B cell (primary cell): ENCODE results near the gene UQCR10. TPM values are rescaled to one million over a fixed set of nuclear protein-coding genes. Genes with fewer than 3 reads are reported as not detected.

Experiments
- ATAC-seq: fragments of 200-7000 bp; cut with Tn5 transposase; one replicate; pipeline ENCODE4 v1.10.0; 2021; ENCODE audit warnings: low read depth, mild to moderate bottlenecking, moderate number of reproducible peaks, moderate library complexity
- CTCF ChIA-PET: fragments of 350-600 bp; sonication (Branson Sonifier 250); formaldehyde crosslinking; loops from one replicate; lab custom pipeline; 2021; ENCODE audit warnings: antibody characterized with exemption, inconsistent platforms; lab: Charles Lee
- POLR2A ChIA-PET: fragments of 350-600 bp; sonication (Branson Sonifier 250); formaldehyde crosslinking; loops from one replicate; lab custom pipeline; 2021; ENCODE audit warnings: antibody characterized with exemption; lab: Charles Lee
- DNase-seq: peaks from one replicate; pipeline ENCODE4 v3.0.0; 2013
- H2AFZ ChIP-seq: 2 replicates; pipeline ENCODE4 v1.6.1; 2012; ENCODE audit warnings: mild to moderate bottlenecking, low read depth, low read length; ENCODE audit not compliant: insufficient read depth, poor library complexity, severe bottlenecking
- H3K27ac ChIP-seq, 2 donors: 1 replicate in 1 of 2; 2 replicates in 1 of 2; pipeline ENCODE4 v1.5.1; 2012 to 2013; ENCODE audit warnings: low read length in 2 of 2, mild to moderate bottlenecking in 2 of 2, moderate library complexity in 1 of 2
- H3K27me3 ChIP-seq, 4 experiments: fragments of 200-600 bp in 1 of 4; sonication (generic) in 1 of 4; replicated peaks in 1 of 4; 1 replicate in 2 of 4; 2 replicates in 2 of 4; pipeline versions ENCODE4 v1.6.1 to v1.7.0; 2013 to 2016; ENCODE audit warnings: low read length in 3 of 4, mild to moderate bottlenecking in 2 of 4, mixed read lengths in 1 of 4, moderate library complexity in 1 of 4; ENCODE audit not compliant: insufficient read depth in 4 of 4, control insufficient read depth in 3 of 4; ENCODE audit errors: control extremely low read depth in 1 of 4
- H3K36me3 ChIP-seq, 2 experiments: replicated peaks in 1 of 2; 1 replicate in 1 of 2; 2 replicates in 1 of 2; pipeline versions ENCODE4 v1.6.1 to v1.7.1; 2013; ENCODE audit warnings: low read length in 1 of 2; ENCODE audit not compliant: insufficient read depth in 2 of 2, control insufficient read depth in 1 of 2; ENCODE audit errors: control extremely low read depth in 1 of 2, extremely low read depth in 1 of 2
- H3K4me1 ChIP-seq, 2 donors: fragments of 200-600 bp in 1 of 2; sonication (generic) in 1 of 2; 1 replicate in 1 of 2; 2 replicates in 1 of 2; pipeline versions ENCODE4 v1.5.1 to v1.6.1; 2013 to 2017; ENCODE audit warnings: low read length in 2 of 2; ENCODE audit not compliant: control insufficient read depth in 2 of 2, insufficient read depth in 2 of 2
- H3K4me2 ChIP-seq: replicated peaks from 2 replicates; pipeline ENCODE3; 2012; ENCODE audit warnings: mild to moderate bottlenecking, low read depth, low read length; ENCODE audit not compliant: poor library complexity, severe bottlenecking
- H3K4me3 ChIP-seq, 5 experiments: fragments of 200-600 bp in 1 of 5; sonication (generic) in 1 of 5; 1 replicate in 3 of 5; 2 replicates in 2 of 5; pipeline versions ENCODE4 v1.5.1 to v1.7.0; 2011 to 2016; ENCODE audit warnings: low read length in 4 of 5, mild to moderate bottlenecking in 4 of 5, low read depth in 2 of 5, control low read depth in 1 of 5, moderate library complexity in 1 of 5; ENCODE audit not compliant: insufficient read depth in 1 of 5; ENCODE audit errors: control extremely low read depth in 1 of 5, extremely low read depth in 1 of 5
- H3K79me2 ChIP-seq: fragments of 200-600 bp; sonication (generic); one replicate; pipeline ENCODE4 v1.6.0; 2016; ENCODE audit warnings: low read length; ENCODE audit not compliant: control insufficient read depth, insufficient read depth
- H3K9ac ChIP-seq: fragments of 200-600 bp; sonication (generic); 2 replicates; pipeline ENCODE4 v1.6.1; 2017; ENCODE audit warnings: mild to moderate bottlenecking, low read length, moderate library complexity
- H3K9me3 ChIP-seq, 3 donors: one replicate each; pipeline versions ENCODE4 v1.6.1 to v1.7.1; 2013; ENCODE audit warnings: low read length in 2 of 3; ENCODE audit not compliant: control insufficient read depth in 2 of 3, insufficient read depth in 1 of 3; ENCODE audit errors: control extremely low read depth in 1 of 3
- H4K20me1 ChIP-seq: 2 replicates; pipeline ENCODE4 v1.6.0; 2012; ENCODE audit warnings: mild to moderate bottlenecking, low read length; ENCODE audit not compliant: insufficient read depth, control insufficient read depth, poor library complexity, severe bottlenecking
- H3K27ac Mint-ChIP-seq: one replicate; pipeline ENCODE4 v1.8.0; 2021; ENCODE audit warnings: mixed read lengths
- H3K27me3 Mint-ChIP-seq: one replicate; pipeline ENCODE4 v1.8.0; 2021; ENCODE audit warnings: mixed read lengths
- H3K4me1 Mint-ChIP-seq: one replicate; pipeline ENCODE4 v1.8.0; 2021; ENCODE audit warnings: mixed read lengths
- H3K4me3 Mint-ChIP-seq: one replicate; pipeline ENCODE4 v1.8.0; 2021; ENCODE audit warnings: mixed read lengths
- H3K9me3 Mint-ChIP-seq: one replicate; pipeline ENCODE4 v1.8.0; 2022; ENCODE audit warnings: mixed read lengths; ENCODE audit not compliant: insufficient read depth
- EZH2 ChIP-seq: IDR thresholded peaks from 2 replicates; pipeline ENCODE4 v1.6.1; 2012; ENCODE audit warnings: borderline replicate concordance, low read depth, mild to moderate bottlenecking, moderate library complexity, low read length; ENCODE audit not compliant: insufficient read depth, poor library complexity, severe bottlenecking
- WGBS: methylation state at CpG from one replicate; pipeline ENCODE4 v1.1.5; 2013; ENCODE audit warnings: missing lambda C conversion rate; ENCODE audit not compliant: insufficient coverage; 5-methylcytosine and 5-hydroxymethylcytosine counted together
- intact Hi-C: fragments of 100-400 bp; cut with micrococcal nuclease; formaldehyde crosslinking; loops from one replicate; pipeline ENCODE4 v1.10.0; 2022
- polyA plus RNA-seq: library from polyadenylated mRNA; depleted of rRNA; stranded (reverse); fragments of >200 nt; gene quantifications from 2 replicates; pipeline ENCODE4 v1.2.3, GENCODE V29; 2012
- total RNA-seq, 2 donors: library from RNA; stranded (reverse); fragments of 120-200 nt in 1 of 2; gene quantifications; 1 replicate in 1 of 2; 2 replicates in 1 of 2; pipeline versions ENCODE4 v1.2.3 to v1.2.4, GENCODE V29; 2013 to 2022
- TF ChIP-seq, protein P1 (sequence below): fragments of 200-600 bp; IDR thresholded peaks from one replicate; pipeline ENCODE4 v1.8.0; 2022; ENCODE audit warnings: antibody characterized with exemption, mild to moderate bottlenecking

The UQCR10 gene
- total and polyA plus RNA-seq, 2 donors (not counting 1 experiment from before 2014, with no cell fraction given), result 41.0 to 67.6 TPM

DNA sequence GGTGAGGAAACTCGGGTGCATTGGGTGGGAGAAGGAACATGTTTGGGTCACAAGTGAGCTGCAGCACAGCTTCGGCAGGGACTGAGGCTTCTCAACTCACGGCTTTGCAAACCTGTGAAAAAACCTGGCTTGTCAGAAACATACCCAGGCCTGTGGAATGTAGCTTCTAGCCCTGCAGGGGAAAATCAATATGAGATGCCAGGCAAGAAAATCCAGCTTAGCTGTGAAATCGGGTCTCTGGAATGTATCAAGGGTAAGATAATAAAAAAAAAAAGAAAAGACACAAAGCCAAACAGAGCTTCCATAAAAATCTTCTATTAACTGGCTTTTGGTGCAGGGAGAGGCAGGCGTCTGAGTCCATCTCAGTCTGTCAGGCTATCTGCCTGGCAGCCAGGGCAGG is 28.5 kb downstream of the UQCR10 start:
- H3K4me3 Mint-ChIP-seq, result no peak overlapping the region
- DNase-seq (no peak), ATAC-seq (no peak)
- H3K27ac Mint-ChIP-seq, result no peak overlapping the region
- no peaks in the 10 kb centered on the region for H3K79me2 ChIP-seq
- peaks cover 7 to 24% of the 10 kb centered on the region in 2 donors for H3K4me1 ChIP-seq
- no peaks in the 10 kb centered on the region for H3K27me3 Mint-ChIP-seq
- ChIA-PET CTCF (no interaction called here), POLR2A (no interaction called here)
- no peak overlapping the region for H2AFZ ChIP-seq
- no peaks in the 10 kb centered on the region for H3K9me3 Mint-ChIP-seq
- TF ChIP-seq, protein P1, sequence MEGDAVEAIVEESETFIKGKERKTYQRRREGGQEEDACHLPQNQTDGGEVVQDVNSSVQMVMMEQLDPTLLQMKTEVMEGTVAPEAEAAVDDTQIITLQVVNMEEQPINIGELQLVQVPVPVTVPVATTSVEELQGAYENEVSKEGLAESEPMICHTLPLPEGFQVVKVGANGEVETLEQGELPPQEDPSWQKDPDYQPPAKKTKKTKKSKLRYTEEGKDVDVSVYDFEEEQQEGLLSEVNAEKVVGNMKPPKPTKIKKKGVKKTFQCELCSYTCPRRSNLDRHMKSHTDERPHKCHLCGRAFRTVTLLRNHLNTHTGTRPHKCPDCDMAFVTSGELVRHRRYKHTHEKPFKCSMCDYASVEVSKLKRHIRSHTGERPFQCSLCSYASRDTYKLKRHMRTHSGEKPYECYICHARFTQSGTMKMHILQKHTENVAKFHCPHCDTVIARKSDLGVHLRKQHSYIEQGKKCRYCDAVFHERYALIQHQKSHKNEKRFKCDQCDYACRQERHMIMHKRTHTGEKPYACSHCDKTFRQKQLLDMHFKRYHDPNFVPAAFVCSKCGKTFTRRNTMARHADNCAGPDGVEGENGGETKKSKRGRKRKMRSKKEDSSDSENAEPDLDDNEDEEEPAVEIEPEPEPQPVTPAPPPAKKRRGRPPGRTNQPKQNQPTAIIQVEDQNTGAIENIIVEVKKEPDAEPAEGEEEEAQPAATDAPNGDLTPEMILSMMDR, result no peak
- no peak for TF ChIP-seq EZH2
- H3K9ac ChIP-seq, result no peak overlapping the region
- peaks cover 0 to 78% of the 10 kb centered on the region in 2 experiments for H3K36me3 ChIP-seq
- WGBS, result 100% methylated on average over 4 of the region's 5 CpGs
- no peak overlapping the region for H3K4me3 ChIP-seq
- H3K27ac ChIP-seq, result no peak overlapping the region
- H4K20me1 ChIP-seq, result no peaks in the 10 kb centered on the region
- H3K4me1 Mint-ChIP-seq, result peaks cover 11% of the 10 kb centered on the region
- H3K4me2 ChIP-seq, result no peak overlapping the region
- intact Hi-C loops, result no loop called here
- no peaks in the 10 kb centered on the region for H3K9me3 ChIP-seq
- no peaks in the 10 kb centered on the region for H3K27me3 ChIP-seq

DNA sequence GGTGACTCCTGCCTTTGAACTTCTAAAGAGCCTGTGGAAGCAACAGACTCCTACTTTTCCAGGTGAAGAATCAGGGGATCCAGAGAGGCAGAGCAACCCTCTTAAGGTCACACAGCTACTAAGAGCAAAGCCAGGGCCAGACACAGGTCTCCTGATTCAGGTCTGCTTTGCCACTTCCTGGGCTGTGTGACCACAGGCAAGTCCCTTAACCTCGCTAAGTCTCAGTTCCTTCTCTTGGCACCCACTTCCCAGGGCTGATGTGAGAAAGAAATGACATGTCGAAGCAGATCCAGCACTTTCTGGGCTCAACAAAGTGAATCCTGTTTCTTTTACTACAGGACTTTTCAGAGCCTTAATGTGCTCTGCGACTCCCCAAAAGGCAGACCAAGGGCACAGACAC is 30.2 kb downstream of the UQCR10 start:
- WGBS, result no CpG with 5 or more reads among the region's 3 CpGs
- CTCF ChIA-PET, result no interaction called here

More for the DNA sequence above, 30.2 kb downstream of the UQCR10 start:
- peaks cover 7 to 24% of the 10 kb centered on the region in 2 donors for H3K4me1 ChIP-seq
- H3K9me3 Mint-ChIP-seq, result no peaks in the 10 kb centered on the region
- H3K27me3 ChIP-seq, result no peaks in the 10 kb centered on the region
- H3K27ac ChIP-seq, result no peak overlapping the region
- intact Hi-C loops, result no loop called here
- H4K20me1 ChIP-seq, result no peaks in the 10 kb centered on the region
- TF ChIP-seq, protein P1, result no peak
- TF ChIP-seq EZH2, result no peak
- H3K4me1 Mint-ChIP-seq, result peaks cover 11% of the 10 kb centered on the region
- H3K27me3 Mint-ChIP-seq, result no peaks in the 10 kb centered on the region
- no peak overlapping the region for H3K4me2 ChIP-seq
- peak; percentile 34 for DNase-seq
- H3K9me3 ChIP-seq, result no peaks in the 10 kb centered on the region
- POLR2A ChIA-PET, result no interaction called here
- H3K36me3 ChIP-seq, result peaks cover 0 to 83% of the 10 kb centered on the region in 2 experiments
- no peak for ATAC-seq
- no peak overlapping the region for H3K27ac Mint-ChIP-seq
- H3K79me2 ChIP-seq, result no peaks in the 10 kb centered on the region
- H3K9ac ChIP-seq, result no peak overlapping the region
- H3K4me3 Mint-ChIP-seq, result no peak overlapping the region
- H3K4me3 ChIP-seq, result no peak overlapping the region
- H2AFZ ChIP-seq, result no peak overlapping the region
